ENCODE results near the gene AGAP2.
A peak's percentile ranks its signal among the peaks of the same experiment; 100 is the strongest.

Gene AGAP2

GRCh38 chr12:57741413-57741789 is 2.9 kb upstream of the AGAP2 start:
- H3K4me3 Mint-ChIP-seq = peak overlapping the region; percentile 94
- no peak for DNase-seq (ENCODE audit: low spot score)
- no peaks in the 10 kb centered on the region for H3K27me3 Mint-ChIP-seq (ENCODE audit: low read depth)
- H3K36me3 Mint-ChIP-seq (ENCODE audit: low read depth) = peaks cover 31% of the 10 kb centered on the region
- peaks cover 53% of the 10 kb centered on the region for H3K4me1 Mint-ChIP-seq (ENCODE audit: low read depth)
- peak overlapping the region; percentile 94 for H3K27ac Mint-ChIP-seq
- no peaks in the 10 kb centered on the region for H3K9me3 Mint-ChIP-seq

- peaks cover 47% of the 10 kb centered on the region for H3K4me1 Mint-ChIP-seq (ENCODE audit: low read depth)
- H3K27ac Mint-ChIP-seq = peak overlapping the region; percentile 94
- no peaks in the 10 kb centered on the region for H3K9me3 Mint-ChIP-seq
- peak; percentile 72 for DNase-seq (ENCODE audit: low spot score)
- peak overlapping the region; percentile 94 for H3K4me3 Mint-ChIP-seq
- peaks cover 28% of the 10 kb centered on the region for H3K36me3 Mint-ChIP-seq (ENCODE audit: low read depth)
- no peaks in the 10 kb centered on the region for H3K27me3 Mint-ChIP-seq (ENCODE audit: low read depth)
Observed at GRCh38 chr12:57740656-57741412, 2.3 kb upstream of the AGAP2 start.

GRCh38 chr12:57739914-57740538 is 1.5 kb upstream of the AGAP2 start:
- Mint-ChIP-seq H3K9me3 (no peaks in the 10 kb centered on the region), H3K36me3 (ENCODE audit: low read depth) (peaks cover 25% of the 10 kb centered on the region), H3K4me3 (peak overlapping the region; percentile 94), H3K27me3 (ENCODE audit: low read depth) (no peaks in the 10 kb centered on the region), H3K27ac (peak overlapping the region; percentile 78), H3K4me1 (ENCODE audit: low read depth) (peaks cover 42% of the 10 kb centered on the region)
- no peak for DNase-seq (ENCODE audit: low spot score)

- H3K9me3 Mint-ChIP-seq = no peaks in the 10 kb centered on the region
- H3K4me3 Mint-ChIP-seq = peak overlapping the region; percentile 81
- no peaks in the 10 kb centered on the region for H3K27me3 Mint-ChIP-seq (ENCODE audit: low read depth)
- peaks cover 31% of the 10 kb centered on the region for H3K36me3 Mint-ChIP-seq (ENCODE audit: low read depth)
- H3K4me1 Mint-ChIP-seq (ENCODE audit: low read depth) = peaks cover 37% of the 10 kb centered on the region
- peak overlapping the region; percentile 78 for H3K27ac Mint-ChIP-seq
- DNase-seq (ENCODE audit: low spot score) = no peak
Observed at GRCh38 chr12:57739387-57739786, 845 bp upstream of the AGAP2 start.

- no peaks in the 10 kb centered on the region for H3K27me3 Mint-ChIP-seq (ENCODE audit: low read depth)
- peaks cover 30% of the 10 kb centered on the region for H3K4me1 Mint-ChIP-seq (ENCODE audit: low read depth)
- H3K4me3 Mint-ChIP-seq = no peak overlapping the region
- H3K27ac Mint-ChIP-seq = no peak overlapping the region
- DNase-seq (ENCODE audit: low spot score) = no peak
- H3K36me3 Mint-ChIP-seq (ENCODE audit: low read depth) = peaks cover 39% of the 10 kb centered on the region
- H3K9me3 Mint-ChIP-seq = no peaks in the 10 kb centered on the region
Observed at GRCh38 chr12:57737467-57738460, 778 bp downstream of the AGAP2 start.

GRCh38 chr12:57736741-57737466 is 1.6 kb downstream of the AGAP2 start:
- Mint-ChIP-seq H3K27ac (no peak overlapping the region), H3K36me3 (ENCODE audit: low read depth) (peaks cover 47% of the 10 kb centered on the region), H3K27me3 (ENCODE audit: low read depth) (no peaks in the 10 kb centered on the region), H3K4me3 (no peak overlapping the region), H3K4me1 (ENCODE audit: low read depth) (peaks cover 23% of the 10 kb centered on the region), H3K9me3 (no peaks in the 10 kb centered on the region)
- DNase-seq (ENCODE audit: low spot score) = no peak

GRCh38 chr12:57735952-57736740 is 2.4 kb downstream of the AGAP2 start:
- Mint-ChIP-seq H3K27ac (no peak overlapping the region), H3K27me3 (ENCODE audit: low read depth) (no peaks in the 10 kb centered on the region), H3K9me3 (no peaks in the 10 kb centered on the region), H3K36me3 (ENCODE audit: low read depth) (peaks cover 51% of the 10 kb centered on the region), H3K4me1 (ENCODE audit: low read depth) (peaks cover 21% of the 10 kb centered on the region), H3K4me3 (no peak overlapping the region)
- DNase-seq (ENCODE audit: low spot score) = no peak

GRCh38 chr12:57735198-57735855 is 3.2 kb downstream of the AGAP2 start:
- peaks cover 14% of the 10 kb centered on the region for H3K4me1 Mint-ChIP-seq (ENCODE audit: low read depth)
- H3K4me3 Mint-ChIP-seq = no peak overlapping the region
- no peak for DNase-seq (ENCODE audit: low spot score)
- no peaks in the 10 kb centered on the region for H3K9me3 Mint-ChIP-seq
- no peaks in the 10 kb centered on the region for H3K27me3 Mint-ChIP-seq (ENCODE audit: low read depth)
- H3K27ac Mint-ChIP-seq = no peak overlapping the region
- peaks cover 53% of the 10 kb centered on the region for H3K36me3 Mint-ChIP-seq (ENCODE audit: low read depth)

- Mint-ChIP-seq H3K4me1 (ENCODE audit: low read depth) (peaks cover 11% of the 10 kb centered on the region), H3K9me3 (no peaks in the 10 kb centered on the region), H3K36me3 (ENCODE audit: low read depth) (peaks cover 56% of the 10 kb centered on the region), H3K27me3 (ENCODE audit: low read depth) (no peaks in the 10 kb centered on the region), H3K27ac (no peak overlapping the region), H3K4me3 (no peak overlapping the region)
- no peak for DNase-seq (ENCODE audit: low spot score)
Observed at GRCh38 chr12:57734591-57734990, 4.0 kb downstream of the AGAP2 start.

- Mint-ChIP-seq H3K4me1 (ENCODE audit: low read depth) (peaks cover 4% of the 10 kb centered on the region), H3K27ac (no peak overlapping the region), H3K36me3 (ENCODE audit: low read depth) (peaks cover 53% of the 10 kb centered on the region), H3K9me3 (no peaks in the 10 kb centered on the region), H3K27me3 (ENCODE audit: low read depth) (no peaks in the 10 kb centered on the region), H3K4me3 (no peak overlapping the region)
- no peak for DNase-seq (ENCODE audit: low spot score)
Observed at GRCh38 chr12:57733928-57734327, 4.6 kb downstream of the AGAP2 start.

- Mint-ChIP-seq H3K4me3 (no peak overlapping the region), H3K9me3 (no peaks in the 10 kb centered on the region), H3K27ac (no peak overlapping the region), H3K36me3 (ENCODE audit: low read depth) (peaks cover 59% of the 10 kb centered on the region), H3K4me1 (ENCODE audit: low read depth) (peaks cover 3% of the 10 kb centered on the region), H3K27me3 (ENCODE audit: low read depth) (no peaks in the 10 kb centered on the region)
- no peak for DNase-seq (ENCODE audit: low spot score)
Observed at GRCh38 chr12:57732726-57733593, 5.6 kb downstream of the AGAP2 start.

GRCh38 chr12:57732270-57732669 is 6.3 kb downstream of the AGAP2 start:
- no peaks in the 10 kb centered on the region for H3K27me3 Mint-ChIP-seq (ENCODE audit: low read depth)
- no peaks in the 10 kb centered on the region for H3K9me3 Mint-ChIP-seq
- H3K4me3 Mint-ChIP-seq = no peak overlapping the region
- peaks cover 3% of the 10 kb centered on the region for H3K4me1 Mint-ChIP-seq (ENCODE audit: low read depth)
- DNase-seq (ENCODE audit: low spot score) = no peak
- no peak overlapping the region for H3K27ac Mint-ChIP-seq
- H3K36me3 Mint-ChIP-seq (ENCODE audit: low read depth) = peaks cover 63% of the 10 kb centered on the region
